GM12891 (cell line): Measurements from ENCODE around the gene SPSB3.

Experiments
- PAX5 ChIP-seq: IDR thresholded peaks from 2 replicates; pipeline ENCODE4 v1.6.1; 2011; ENCODE audit warnings: low read length, moderate library complexity, mild to moderate bottlenecking; ENCODE audit not compliant: insufficient read depth, severe bottlenecking
- POLR2A ChIP-seq: IDR thresholded peaks from 2 replicates; pipeline ENCODE4 v1.6.1; 2011; ENCODE audit warnings: low read depth, low read length, control low read depth
- POLR2AphosphoS5 ChIP-seq: IDR thresholded peaks from 2 replicates; pipeline ENCODE4 v1.6.1; 2011; ENCODE audit warnings: low read depth, low read length, control low read depth
- POU2F2 ChIP-seq: IDR thresholded peaks from 2 replicates; pipeline ENCODE4 v1.6.1; 2011; ENCODE audit warnings: low read depth, mild to moderate bottlenecking, control low read depth, low read length, moderate library complexity
- SPI1 ChIP-seq: IDR thresholded peaks from 2 replicates; pipeline ENCODE4 v1.6.1; 2011; ENCODE audit warnings: low read depth, low read length, control low read depth
- TAF1 ChIP-seq: IDR thresholded peaks from 2 replicates; pipeline ENCODE4 v1.6.1; 2011; ENCODE audit warnings: low read depth, low read length, control low read depth

DNA sequence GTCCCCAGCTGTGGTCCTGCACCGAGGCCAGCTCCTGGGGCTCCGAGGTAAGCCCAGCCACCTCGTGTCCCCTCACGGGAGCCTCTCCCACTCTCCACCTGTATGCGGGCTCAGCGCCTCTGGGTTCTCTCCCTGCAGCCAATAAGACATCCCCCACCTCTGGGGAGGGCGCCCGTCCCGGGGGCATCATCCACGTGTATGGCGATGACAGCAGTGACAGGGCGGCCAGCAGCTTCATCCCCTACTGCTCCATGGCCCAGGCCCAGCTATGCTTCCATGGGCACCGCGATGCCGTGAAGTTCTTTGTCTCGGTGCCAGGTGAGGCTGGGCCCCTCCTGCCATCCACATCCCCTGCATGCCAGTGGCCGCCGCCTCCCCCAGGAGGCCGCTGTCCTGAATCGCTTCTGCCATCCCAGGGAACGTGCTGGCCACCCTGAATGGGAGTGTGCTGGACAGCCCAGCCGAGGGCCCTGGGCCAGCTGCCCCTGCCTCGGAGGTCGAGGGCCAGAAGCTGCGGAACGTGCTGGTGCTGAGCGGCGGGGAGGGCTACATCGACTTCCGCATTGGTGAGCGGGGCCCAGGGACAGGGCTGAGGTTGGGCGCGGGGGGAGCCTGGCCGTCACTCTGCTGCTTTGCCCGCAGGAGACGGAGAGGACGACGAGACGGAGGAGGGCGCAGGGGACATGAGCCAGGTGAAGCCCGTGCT, 14.2 kb downstream of the SPSB3 start:
- TF ChIP-seq POLR2A (peak; percentile 34; the same call in 1 of the 2 replicates), TAF1 (no peak), POLR2AphosphoS5 (no peak), POU2F2 (no peak), SPI1 (no peak), PAX5 (no peak)
